ENCODE data around the gene PKNOX2.
A peak's percentile ranks its signal among the peaks of the same experiment; 100 is the strongest.

Gene PKNOX2

GRCh38 chr11:125139778-125140177 lies 24.8 kb upstream of the PKNOX2 start:
- no peak overlapping the region for H3K4me3 ChIP-seq (ENCODE audit: low read depth, low read length)
- CTCF ChIA-PET = interaction anchor here (0.9 to 6.8 kb wide), 16 partner anchors 11 to 313 kb away, joined by 3 to 160 read pairs (median 4); partner anchors contain the start of genes PKNOX2 and TMEM218
- TF ChIP-seq, protein P1, sequence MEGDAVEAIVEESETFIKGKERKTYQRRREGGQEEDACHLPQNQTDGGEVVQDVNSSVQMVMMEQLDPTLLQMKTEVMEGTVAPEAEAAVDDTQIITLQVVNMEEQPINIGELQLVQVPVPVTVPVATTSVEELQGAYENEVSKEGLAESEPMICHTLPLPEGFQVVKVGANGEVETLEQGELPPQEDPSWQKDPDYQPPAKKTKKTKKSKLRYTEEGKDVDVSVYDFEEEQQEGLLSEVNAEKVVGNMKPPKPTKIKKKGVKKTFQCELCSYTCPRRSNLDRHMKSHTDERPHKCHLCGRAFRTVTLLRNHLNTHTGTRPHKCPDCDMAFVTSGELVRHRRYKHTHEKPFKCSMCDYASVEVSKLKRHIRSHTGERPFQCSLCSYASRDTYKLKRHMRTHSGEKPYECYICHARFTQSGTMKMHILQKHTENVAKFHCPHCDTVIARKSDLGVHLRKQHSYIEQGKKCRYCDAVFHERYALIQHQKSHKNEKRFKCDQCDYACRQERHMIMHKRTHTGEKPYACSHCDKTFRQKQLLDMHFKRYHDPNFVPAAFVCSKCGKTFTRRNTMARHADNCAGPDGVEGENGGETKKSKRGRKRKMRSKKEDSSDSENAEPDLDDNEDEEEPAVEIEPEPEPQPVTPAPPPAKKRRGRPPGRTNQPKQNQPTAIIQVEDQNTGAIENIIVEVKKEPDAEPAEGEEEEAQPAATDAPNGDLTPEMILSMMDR (IDR thresholded peaks at IDR 0.05; ENCODE audit: insufficient read depth, low read length, missing control alignments) = no peak
- POLR2A ChIA-PET = no interaction called here
- no peak for DNase-seq (ENCODE audit: low read depth, low spot score)

- POLR2A ChIA-PET = no interaction called here
- no peak overlapping the region for H3K4me3 ChIP-seq (ENCODE audit: low read depth, low read length)
These were observed 24.3 kb upstream of the PKNOX2 start for GRCh38 chr11:125140233-125140632.

DNA sequence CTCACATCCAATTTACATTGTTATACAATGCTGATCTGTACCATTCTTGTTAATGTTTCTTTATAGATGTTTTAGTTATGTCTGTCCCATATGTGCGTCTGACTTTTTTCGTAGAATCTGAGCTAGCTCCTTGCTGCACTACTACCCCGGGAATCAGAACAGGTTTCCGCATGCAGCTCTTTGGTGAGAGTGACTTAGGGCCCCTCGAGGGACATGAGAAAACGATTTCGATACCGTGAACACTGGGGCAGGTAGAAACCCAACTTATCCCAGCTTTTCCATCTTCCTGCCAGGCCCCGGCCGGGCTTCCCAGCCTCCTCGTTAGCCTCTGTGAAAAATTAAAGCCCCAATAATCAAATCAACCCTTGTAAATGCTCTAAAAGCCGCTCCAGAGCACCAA lies 23.4 kb upstream of the PKNOX2 start:
- no peak for DNase-seq (ENCODE audit: low read depth, low spot score)
- TF ChIP-seq, protein P1 (IDR thresholded peaks at IDR 0.05; ENCODE audit: insufficient read depth, low read length, missing control alignments) = no peak
- no peak overlapping the region for H3K4me3 ChIP-seq (ENCODE audit: low read depth, low read length)
- ChIA-PET POLR2A (no interaction called here), CTCF (interaction anchor here (0.6 to 6.8 kb wide), 43 partner anchors 9 to 312 kb away, joined by 3 to 160 read pairs (median 4); partner anchors contain the start of genes CCDC15, PKNOX2 and TMEM218)

More at GRCh38 chr11:125140233-125140632, 24.3 kb upstream of the PKNOX2 start:
- DNase-seq (ENCODE audit: low read depth, low spot score) = no peak
- CTCF ChIA-PET = interaction anchor here (0.9 to 6.8 kb wide), 31 partner anchors 8 to 313 kb away, joined by 3 to 160 read pairs (median 5); partner anchors contain the start of genes CCDC15, PKNOX2 and TMEM218
- TF ChIP-seq, protein P1 (IDR thresholded peaks at IDR 0.05; ENCODE audit: insufficient read depth, low read length, missing control alignments) = no peak

DNA sequence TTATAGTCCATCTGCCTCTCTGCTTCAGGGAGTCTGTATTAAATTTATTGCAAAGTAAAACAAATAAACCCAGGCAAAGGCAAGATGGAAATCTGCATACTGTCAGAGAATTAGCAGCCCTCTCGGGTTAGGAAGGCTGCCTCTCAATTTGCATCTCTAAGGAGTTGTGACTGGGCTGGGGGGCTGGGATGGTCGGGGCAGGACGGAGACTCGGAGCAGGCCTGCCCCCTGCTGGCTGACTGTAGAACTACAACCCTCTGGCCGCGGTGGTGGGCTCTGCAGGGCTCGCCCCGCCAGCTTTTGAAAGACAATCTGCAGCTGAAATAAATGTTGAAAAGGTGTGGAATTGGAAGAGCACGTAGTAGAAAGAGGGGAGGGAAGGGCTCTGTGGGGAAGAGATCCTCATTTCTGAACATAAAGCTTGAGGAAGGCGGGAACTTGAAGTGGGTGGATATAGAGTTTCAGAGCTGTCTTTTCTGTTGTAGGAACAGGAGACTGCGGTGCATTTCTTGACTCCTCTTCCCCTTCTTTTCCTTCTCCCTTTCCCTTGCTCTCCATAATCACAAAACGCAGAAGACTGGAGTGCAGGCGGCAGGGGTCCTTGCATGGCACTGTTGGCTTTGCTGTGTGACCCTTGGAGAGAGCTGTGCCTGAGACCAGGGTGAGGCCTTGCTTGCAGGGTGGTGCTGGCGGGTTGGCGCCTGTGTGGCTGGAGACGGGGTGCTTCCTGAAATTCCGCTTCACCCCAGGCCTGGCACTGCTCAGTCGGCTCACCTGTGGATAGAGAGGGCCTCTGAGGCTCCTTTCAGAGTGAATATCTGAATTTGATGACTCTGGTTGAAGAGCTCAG lies 22.6 kb upstream of the PKNOX2 start:
- DNase-seq (ENCODE audit: low read depth, low spot score) = no peak
- ChIA-PET CTCF (interaction anchor here (0.7 to 6.8 kb wide), 56 partner anchors 9 to 428 kb away, joined by 3 to 160 read pairs (median 4); partner anchors contain the start of genes CCDC15, PKNOX2, SLC37A2 and TMEM218), POLR2A (no interaction called here)
- H3K4me3 ChIP-seq (ENCODE audit: low read depth, low read length) = no peak overlapping the region
- TF ChIP-seq, protein P1 (IDR thresholded peaks at IDR 0.05; ENCODE audit: insufficient read depth, low read length, missing control alignments) = peak; percentile 92

GRCh38 chr11:125146232-125146631 lies 18.3 kb upstream of the PKNOX2 start:
- ChIA-PET POLR2A (no interaction called here), CTCF (no interaction called here)
- H3K4me3 ChIP-seq (ENCODE audit: low read depth, low read length) = no peak overlapping the region
- TF ChIP-seq, protein P1 (IDR thresholded peaks at IDR 0.05; ENCODE audit: insufficient read depth, low read length, missing control alignments) = no peak
- DNase-seq (ENCODE audit: low read depth, low spot score) = no peak

- ChIA-PET CTCF (interaction anchor here (1.6 kb wide), 1 partner anchor 56 kb away, joined by 6 read pairs; no protein-coding TSS in a partner anchor), POLR2A (no interaction called here)
- no peak for DNase-seq (ENCODE audit: low read depth, low spot score)
- TF ChIP-seq, protein P1 (IDR thresholded peaks at IDR 0.05; ENCODE audit: insufficient read depth, low read length, missing control alignments) = no peak
- H3K4me3 ChIP-seq (ENCODE audit: low read depth, low read length) = no peak overlapping the region
These were observed 17.3 kb upstream of the PKNOX2 start for GRCh38 chr11:125147280-125147679.
